Calu3 (cell line): Measurements from ENCODE around the gene LATS2. TPM values are rescaled to one million over a fixed set of nuclear protein-coding genes. Genes with fewer than 3 reads are reported as not detected.
A peak's percentile ranks its signal among the peaks of the same experiment; 100 is the strongest.
"Not testable (repeated sequence)": the region's sequence is repeated elsewhere in the genome, so short reads cannot be mapped to it uniquely, and the experiment has no call there.

Experiments used
- BruUV-seq: library from RNA; stranded (reverse); fragments of 400-500 nt; replicated peaks from 2 replicates; lab custom pipeline; 2021; lab: Mats Ljungman, UMichigan
- CTCF ChIA-PET: fragments of 300-600 bp; sonication (Branson Sonifier 250); formaldehyde crosslinking; loops from one replicate; lab custom pipeline; 2022; ENCODE audit warnings: antibody characterized with exemption; lab: Charles Lee
- DNase-seq: peaks from one replicate; pipeline ENCODE4 v3.0.0; 2022
- H3K27ac Mint-ChIP-seq: one replicate; pipeline ENCODE4 v1.8.0; 2022; ENCODE audit warnings: mixed read lengths; ENCODE audit not compliant: unreplicated experiment
- H3K27me3 Mint-ChIP-seq: one replicate; pipeline ENCODE4 v1.8.0; 2022; ENCODE audit warnings: mixed read lengths; ENCODE audit not compliant: unreplicated experiment
- H3K36me3 Mint-ChIP-seq: one replicate; pipeline ENCODE4 v1.8.0; 2022; ENCODE audit warnings: mild to moderate bottlenecking, moderate library complexity, mixed read lengths; ENCODE audit not compliant: insufficient read depth, unreplicated experiment
- H3K4me1 Mint-ChIP-seq: one replicate; pipeline ENCODE4 v1.8.0; 2022; ENCODE audit warnings: mild to moderate bottlenecking, low read depth, mixed read lengths; ENCODE audit not compliant: unreplicated experiment
- H3K4me3 Mint-ChIP-seq: one replicate; pipeline ENCODE4 v1.8.0; 2022; ENCODE audit warnings: mild to moderate bottlenecking, low read depth, moderate library complexity, mixed read lengths; ENCODE audit not compliant: unreplicated experiment
- H3K9me3 Mint-ChIP-seq: one replicate; pipeline ENCODE4 v1.8.0; 2022; ENCODE audit warnings: low read depth, mixed read lengths; ENCODE audit not compliant: unreplicated experiment
- CTCF ChIP-seq: fragments of 200-600 bp; IDR thresholded peaks from one replicate; pipeline ENCODE4 v1.8.0; 2022; ENCODE audit warnings: antibody characterized with exemption; ENCODE audit not compliant: unreplicated experiment
- intact Hi-C: fragments of 100-400 bp; cut with micrococcal nuclease; formaldehyde crosslinking; loops from one replicate; pipeline ENCODE4 v1.10.0; 2022; ENCODE audit not compliant: unreplicated experiment
- total RNA-seq: library from RNA; stranded (reverse); gene quantifications from 2 replicates; pipeline ENCODE4 v1.2.3, GENCODE V29; 2022

The LATS2 gene
- total RNA-seq, 1 experiment from 2014 or later, result 19.3 TPM

- CTCF ChIA-PET, result no interaction called here
These were observed 133.7 kb downstream of the LATS2 start for GRCh38 chr13:20927596-20928257.

DNA sequence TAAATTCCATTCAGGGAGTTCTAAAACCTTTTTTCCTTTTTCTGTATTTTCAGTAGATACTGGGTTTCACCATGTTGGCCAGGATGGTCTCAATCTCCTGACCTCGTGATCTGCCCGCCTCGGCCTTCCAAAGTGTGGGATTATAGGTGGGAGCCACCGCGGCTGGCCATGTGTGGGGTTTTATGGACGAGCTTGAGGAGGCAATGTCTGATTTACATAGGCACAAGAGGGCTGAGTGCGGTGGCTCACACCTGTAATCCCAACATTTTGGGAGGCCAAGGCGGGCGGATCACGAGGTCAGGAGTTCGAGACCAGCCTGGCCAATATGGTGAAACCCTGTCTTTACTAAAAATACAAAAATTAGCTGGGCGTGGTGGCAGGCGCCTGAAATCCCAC, 136.0 kb downstream of the LATS2 start:
- BruUV-seq, H3K27ac Mint-ChIP-seq, DNase-seq, H3K4me1 Mint-ChIP-seq, H3K27me3 Mint-ChIP-seq, H3K4me3 Mint-ChIP-seq, H3K9me3 Mint-ChIP-seq, intact Hi-C loops, H3K36me3 Mint-ChIP-seq: not testable (repeated sequence)
- CTCF ChIA-PET, result interaction anchor here (0.8 kb wide), 1 partner anchor 432 kb away, joined by 3 read pairs; no protein-coding TSS in a partner anchor

More at GRCh38 chr13:20927596-20928257, 133.7 kb downstream of the LATS2 start:
- H3K9me3 Mint-ChIP-seq, result no peaks in the 10 kb centered on the region
- no TSS peak for BruUV-seq
- no peaks in the 10 kb centered on the region for H3K36me3 Mint-ChIP-seq
- no peak for DNase-seq
- no peak overlapping the region for H3K4me3 Mint-ChIP-seq
- no peaks in the 10 kb centered on the region for H3K4me1 Mint-ChIP-seq
- no peak overlapping the region for H3K27ac Mint-ChIP-seq
- TF ChIP-seq CTCF, result no peak
- intact Hi-C loops, result no loop called here
- no peaks in the 10 kb centered on the region for H3K27me3 Mint-ChIP-seq

GRCh38 chr13:20924758-20925394, 136.5 kb downstream of the LATS2 start:
- Mint-ChIP-seq H3K27me3 (no peaks in the 10 kb centered on the region), H3K27ac (no peak overlapping the region), H3K9me3 (no peaks in the 10 kb centered on the region), H3K36me3 (no peaks in the 10 kb centered on the region), H3K4me1 (no peaks in the 10 kb centered on the region), H3K4me3 (no peak overlapping the region)
- no TSS peak for BruUV-seq
- intact Hi-C loops, result no loop called here
- peak; percentile 68 for DNase-seq
- CTCF ChIA-PET, result interaction anchor here (0.7 to 0.8 kb wide), 2 partner anchors 386 to 432 kb away, joined by 3 read pairs; no protein-coding TSS in a partner anchor
- TF ChIP-seq CTCF, result peak; percentile 53

DNA sequence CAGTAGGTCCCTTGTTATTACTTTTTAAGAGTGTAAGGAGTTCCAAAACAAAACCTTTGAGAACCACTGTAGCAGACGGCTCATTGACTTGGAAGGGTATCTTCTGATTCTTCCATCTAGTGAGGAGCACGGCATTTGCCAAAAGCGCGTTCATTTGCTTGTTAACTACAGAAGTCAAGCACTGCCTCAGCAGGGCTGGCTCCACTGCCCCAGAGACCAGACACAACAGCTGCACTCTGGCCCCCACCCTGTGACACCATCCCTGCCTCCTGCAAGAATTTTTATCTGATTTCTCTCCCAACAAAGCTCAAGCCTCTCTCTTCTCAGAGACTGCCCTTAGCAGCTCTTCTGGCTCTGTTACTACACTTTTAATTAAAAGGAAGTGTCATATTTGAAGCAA, 138.1 kb downstream of the LATS2 start:
- H3K27me3 Mint-ChIP-seq, result no peaks in the 10 kb centered on the region
- no peak for DNase-seq
- no peaks in the 10 kb centered on the region for H3K4me1 Mint-ChIP-seq
- TF ChIP-seq CTCF, result no peak
- H3K4me3 Mint-ChIP-seq, result no peak overlapping the region
- H3K27ac Mint-ChIP-seq, result no peak overlapping the region
- intact Hi-C loops, result no loop called here
- H3K36me3 Mint-ChIP-seq, result no peaks in the 10 kb centered on the region
- no TSS peak for BruUV-seq
- no peaks in the 10 kb centered on the region for H3K9me3 Mint-ChIP-seq
- CTCF ChIA-PET, result no interaction called here

Other genes with a start within 250 kb of the LATS2 start
- 13.6 and 15.9 TPM in 2 replicates for gene XPO4, start 158.8 kb downstream of the LATS2 start, total RNA-seq
- gene SAP18, start 78.5 kb upstream of the LATS2 start, total RNA-seq, result 189 and 199 TPM in 2 replicates
- gene SKA3, start 115.0 kb upstream of the LATS2 start, total RNA-seq, result 17.5 and 25.9 TPM in 2 replicates
- 15.1 and 15.2 TPM in 2 replicates for gene MRPL57, start 115.1 kb upstream of the LATS2 start, total RNA-seq